Measurements from ENCODE around the gene LPAR4. TPM values are rescaled to one million over a fixed set of nuclear protein-coding genes. Genes with fewer than 3 reads are reported as not detected.

Gene LPAR4
- total RNA-seq, result 1.2 to 3.6 TPM (median 1.7 TPM) in 3 replicates
- long read RNA-seq, partial matches to known transcripts, result 0 of 1 reads
- long read RNA-seq, other reads (novel, unspliced or antisense), result 0 of 1 reads

- no peaks in the 10 kb centered on the region for H3K36me3 Mint-ChIP-seq (ENCODE audit: low read depth)
- H3K4me1 Mint-ChIP-seq (ENCODE audit: low read depth), result peaks cover 19% of the 10 kb centered on the region
- peak within 1 kb of the TSS; percentile 62 for H3K27ac Mint-ChIP-seq (ENCODE audit: unreplicated experiment)
- DNase-seq (ENCODE audit: low spot score), result no peak
- no peaks in the 10 kb centered on the region for H3K27me3 Mint-ChIP-seq (ENCODE audit: low read depth)
- no peak for TF ChIP-seq CTCF (IDR thresholded peaks at IDR 0.05)
- peak within 1 kb of the TSS; percentile 74 for H3K4me3 Mint-ChIP-seq (ENCODE audit: unreplicated experiment)
- H3K9me3 Mint-ChIP-seq (ENCODE audit: low read depth), result peaks cover 2% of the 10 kb centered on the region
These were observed at the start of gene LPAR4 for GRCh38 chrX:78747489-78747888. TSS of gene LPAR4 (plus strand) at chrX:78747720. CDS start at chrX:78754870, 7,150 bp downstream.

- DNase-seq (ENCODE audit: low spot score), result no peak
- no peak overlapping the region for H3K27ac Mint-ChIP-seq (ENCODE audit: unreplicated experiment)
- peaks cover 1% of the 10 kb centered on the region for H3K27me3 Mint-ChIP-seq (ENCODE audit: low read depth)
- no peak overlapping the region for H3K4me3 Mint-ChIP-seq (ENCODE audit: unreplicated experiment)
- no peak for TF ChIP-seq CTCF (IDR thresholded peaks at IDR 0.05)
- peaks cover 2% of the 10 kb centered on the region for H3K9me3 Mint-ChIP-seq (ENCODE audit: low read depth)
- peaks cover 7% of the 10 kb centered on the region for H3K4me1 Mint-ChIP-seq (ENCODE audit: low read depth)
- no peaks in the 10 kb centered on the region for H3K36me3 Mint-ChIP-seq (ENCODE audit: low read depth)
These were observed 41.4 kb upstream of the LPAR4 start for GRCh38 chrX:78706071-78706470.

GRCh38 chrX:78708262-78708661 is 39.3 kb upstream of the LPAR4 start:
- H3K36me3 Mint-ChIP-seq (ENCODE audit: low read depth), result no peaks in the 10 kb centered on the region
- H3K9me3 Mint-ChIP-seq (ENCODE audit: low read depth), result peaks cover 2% of the 10 kb centered on the region
- H3K4me3 Mint-ChIP-seq (ENCODE audit: unreplicated experiment), result no peak overlapping the region
- no peak overlapping the region for H3K27ac Mint-ChIP-seq (ENCODE audit: unreplicated experiment)
- peak; percentile 81 for TF ChIP-seq CTCF (IDR thresholded peaks at IDR 0.05)
- H3K4me1 Mint-ChIP-seq (ENCODE audit: low read depth), result peaks cover 12% of the 10 kb centered on the region
- no peak for DNase-seq (ENCODE audit: low spot score)
- peaks cover 1% of the 10 kb centered on the region for H3K27me3 Mint-ChIP-seq (ENCODE audit: low read depth)

GRCh38 chrX:78708816-78709215 is 38.7 kb upstream of the LPAR4 start:
- no peak for TF ChIP-seq CTCF (IDR thresholded peaks at IDR 0.05)
- peaks cover 12% of the 10 kb centered on the region for H3K4me1 Mint-ChIP-seq (ENCODE audit: low read depth)
- no peak overlapping the region for H3K27ac Mint-ChIP-seq (ENCODE audit: unreplicated experiment)
- peaks cover 2% of the 10 kb centered on the region for H3K9me3 Mint-ChIP-seq (ENCODE audit: low read depth)
- H3K4me3 Mint-ChIP-seq (ENCODE audit: unreplicated experiment), result no peak overlapping the region
- H3K27me3 Mint-ChIP-seq (ENCODE audit: low read depth), result peaks cover 1% of the 10 kb centered on the region
- no peak for DNase-seq (ENCODE audit: low spot score)
- H3K36me3 Mint-ChIP-seq (ENCODE audit: low read depth), result no peaks in the 10 kb centered on the region

- H3K36me3 Mint-ChIP-seq (ENCODE audit: low read depth), result no peaks in the 10 kb centered on the region
- H3K9me3 Mint-ChIP-seq (ENCODE audit: low read depth), result no peaks in the 10 kb centered on the region
- H3K27me3 Mint-ChIP-seq (ENCODE audit: low read depth), result peaks cover 1% of the 10 kb centered on the region
- no peak for TF ChIP-seq CTCF (IDR thresholded peaks at IDR 0.05)
- no peak for DNase-seq (ENCODE audit: low spot score)
- H3K4me3 Mint-ChIP-seq (ENCODE audit: unreplicated experiment), result no peak overlapping the region
- H3K27ac Mint-ChIP-seq (ENCODE audit: unreplicated experiment), result no peak overlapping the region
- peaks cover 12% of the 10 kb centered on the region for H3K4me1 Mint-ChIP-seq (ENCODE audit: low read depth)
These were observed 37.3 kb upstream of the LPAR4 start for GRCh38 chrX:78710171-78710570.
